CD4-positive, alpha-beta memory T cell (primary cell): ENCODE results near the gene MARCHF11. TPM values are rescaled to one million over a fixed set of nuclear protein-coding genes. Genes with fewer than 3 reads are reported as not detected.

ENCODE experiments used
- CTCF ChIA-PET: fragments of 350-600 bp; sonication (Branson Sonifier 250); formaldehyde crosslinking; loops from one replicate; lab custom pipeline; 2021; ENCODE audit warnings: inconsistent platforms; ENCODE audit not compliant: partially characterized antibody; lab: Charles Lee
- POLR2A ChIA-PET: fragments of 350-600 bp; sonication (Branson Sonifier 250); formaldehyde crosslinking; loops from one replicate; lab custom pipeline; 2021; ENCODE audit not compliant: partially characterized antibody; lab: Charles Lee
- DNase-seq, 5 donors: peaks; one replicate each; pipeline versions ENCODE4 v3.0.0 to v3.0.0-alpha.2; 2020 to 2022; ENCODE audit warnings: mixed read lengths in 1 of 5
- H3K27ac ChIP-seq: one replicate; pipeline ENCODE4 v1.7.0; 2013; ENCODE audit warnings: low read depth, low read length
- H3K27me3 ChIP-seq: 2 replicates; pipeline ENCODE4 v1.7.0; 2013; ENCODE audit warnings: mild to moderate bottlenecking, low read length, moderate library complexity; ENCODE audit not compliant: insufficient read depth
- H3K36me3 ChIP-seq: 2 replicates; pipeline ENCODE4 v1.7.0; 2013; ENCODE audit warnings: mild to moderate bottlenecking, low read length, moderate library complexity; ENCODE audit not compliant: insufficient read depth
- H3K4me1 ChIP-seq: 2 replicates; pipeline ENCODE4 v1.7.0; 2013; ENCODE audit warnings: mild to moderate bottlenecking, low read length, moderate library complexity; ENCODE audit not compliant: insufficient read depth
- H3K4me3 ChIP-seq, 2 donors: one replicate each; pipeline ENCODE4 v1.7.0; 2013; ENCODE audit warnings: low read length in 2 of 2, mild to moderate bottlenecking in 1 of 2
- H3K9me3 ChIP-seq, 2 donors: one replicate each; pipeline ENCODE4 v1.7.0; 2013; ENCODE audit warnings: low read length in 2 of 2, control low read depth in 1 of 2; ENCODE audit not compliant: control insufficient read depth in 1 of 2
- H3K27ac Mint-ChIP-seq, 7 donors: one replicate each; pipeline ENCODE4 v1.8.0; 2020 to 2021; ENCODE audit warnings: mixed read lengths in 7 of 7, mild to moderate bottlenecking in 6 of 7, inconsistent platforms in 3 of 7, moderate library complexity in 3 of 7
- H3K27me3 Mint-ChIP-seq, 2 donors: one replicate each; pipeline ENCODE4 v1.8.0; 2020 to 2021; ENCODE audit warnings: mixed read lengths in 2 of 2
- H3K36me3 Mint-ChIP-seq, 2 donors: one replicate each; pipeline ENCODE4 v1.8.0; 2020 to 2021; ENCODE audit warnings: mixed read lengths in 2 of 2, inconsistent platforms in 1 of 2, mild to moderate bottlenecking in 1 of 2
- H3K4me1 Mint-ChIP-seq, 4 donors: one replicate each; pipeline ENCODE4 v1.8.0; 2020 to 2021; ENCODE audit warnings: mixed read lengths in 4 of 4, mild to moderate bottlenecking in 1 of 4
- H3K4me3 Mint-ChIP-seq, 8 donors: one replicate each; pipeline ENCODE4 v1.8.0; 2020 to 2021; ENCODE audit warnings: mixed read lengths in 8 of 8, mild to moderate bottlenecking in 7 of 8, moderate library complexity in 6 of 8, inconsistent platforms in 3 of 8
- H3K9me3 Mint-ChIP-seq, 8 donors: one replicate each; pipeline ENCODE4 v1.8.0; 2020 to 2021; ENCODE audit warnings: mixed read lengths in 8 of 8, mild to moderate bottlenecking in 5 of 8, inconsistent platforms in 3 of 8, moderate library complexity in 1 of 8
- intact Hi-C: fragments of 100-400 bp; cut with micrococcal nuclease; formaldehyde crosslinking; loops from one replicate; pipeline ENCODE4 v1.15.1; 2023
- polyA plus RNA-seq, 2 donors: library from polyadenylated mRNA; unstranded; fragments of 300-500 nt; fragmentation: Illumina TruSeq; gene quantifications; one replicate each; pipeline ENCODE4 v1.2.3, GENCODE V29; 2021
- total RNA-seq, 2 experiments: library from RNA; stranded (reverse); gene quantifications; one replicate each; pipeline ENCODE4 v1.2.3, GENCODE V29; 2021

MARCHF11 gene
- total and polyA plus RNA-seq, 4 experiments from 2014 or later = not detected

DNA sequence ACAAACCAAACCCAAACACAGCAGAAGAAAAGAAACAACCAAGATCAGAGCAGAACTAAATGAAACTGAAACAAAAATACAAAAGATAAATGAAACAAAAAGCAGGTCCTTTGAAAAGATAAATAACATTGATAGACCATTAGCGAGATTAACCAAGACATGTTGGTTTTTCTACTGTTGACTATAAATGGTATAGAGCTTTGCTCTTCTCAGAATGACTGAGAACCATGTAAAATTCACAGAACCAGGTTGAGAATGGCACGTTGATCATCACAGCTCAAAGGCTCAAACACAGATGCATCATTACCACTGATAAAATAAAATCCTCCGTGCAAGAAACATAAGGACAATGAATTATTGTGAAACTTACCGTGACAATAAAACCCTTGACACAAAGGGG lies 105.2 kb downstream of the MARCHF11 start:
- DNase-seq = no peak
- Histone ChIP-seq H3K9me3 (no peaks in the 10 kb centered on the region), H3K27me3 (no peaks in the 10 kb centered on the region), H3K27ac (no peak overlapping the region), H3K4me3 (no peak overlapping the region), H3K36me3 (no peaks in the 10 kb centered on the region), H3K4me1 (no peaks in the 10 kb centered on the region)
- POLR2A ChIA-PET = no interaction called here
- intact Hi-C loops = no loop called here
- Mint-ChIP-seq H3K4me3 (peak overlapping the region in 1 of 8 donors; percentile 27), H3K27ac (no peak overlapping the region), H3K36me3 (no peaks in the 10 kb centered on the region), H3K27me3 (no peaks in the 10 kb centered on the region), H3K4me1 (no peaks in the 10 kb centered on the region), H3K9me3 (peaks cover 0 to 4% (median under 1%) of the 10 kb centered on the region in 8 donors)
- CTCF ChIA-PET = no interaction called here

DNA sequence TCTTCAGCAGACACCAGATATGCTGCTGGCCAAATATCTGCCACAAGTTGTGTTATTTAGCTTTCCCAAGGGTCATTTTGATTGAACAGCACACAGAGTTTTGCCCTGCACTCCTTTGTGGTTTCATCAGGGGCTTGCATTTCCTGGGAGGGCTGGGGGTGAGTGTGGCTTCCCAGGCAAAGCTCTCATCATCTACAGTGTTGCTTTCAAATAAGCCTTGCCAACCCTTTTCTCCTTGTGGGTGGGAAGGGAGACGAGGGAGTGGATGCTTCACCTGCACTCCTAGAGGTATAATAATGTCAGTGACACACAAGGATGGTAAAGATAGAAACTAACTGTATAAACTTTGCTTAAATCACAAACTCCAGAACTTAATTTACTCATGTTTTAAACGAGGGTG lies 107.0 kb downstream of the MARCHF11 start:
- DNase-seq = no peak
- Mint-ChIP-seq H3K27ac (no peak overlapping the region), H3K4me1 (no peaks in the 10 kb centered on the region), H3K36me3 (no peaks in the 10 kb centered on the region), H3K9me3 (peaks cover 0 to 8% (median 0%) of the 10 kb centered on the region in 8 donors), H3K4me3 (no peak overlapping the region), H3K27me3 (no peaks in the 10 kb centered on the region)
- no peaks in the 10 kb centered on the region for H3K9me3 ChIP-seq
- no peak overlapping the region for H3K27ac ChIP-seq
- H3K4me3 ChIP-seq = no peak overlapping the region
- intact Hi-C loops = no loop called here
- POLR2A ChIA-PET = no interaction called here
- CTCF ChIA-PET = no interaction called here
- no peaks in the 10 kb centered on the region for H3K36me3 ChIP-seq
- no peaks in the 10 kb centered on the region for H3K4me1 ChIP-seq
- no peaks in the 10 kb centered on the region for H3K27me3 ChIP-seq

DNA sequence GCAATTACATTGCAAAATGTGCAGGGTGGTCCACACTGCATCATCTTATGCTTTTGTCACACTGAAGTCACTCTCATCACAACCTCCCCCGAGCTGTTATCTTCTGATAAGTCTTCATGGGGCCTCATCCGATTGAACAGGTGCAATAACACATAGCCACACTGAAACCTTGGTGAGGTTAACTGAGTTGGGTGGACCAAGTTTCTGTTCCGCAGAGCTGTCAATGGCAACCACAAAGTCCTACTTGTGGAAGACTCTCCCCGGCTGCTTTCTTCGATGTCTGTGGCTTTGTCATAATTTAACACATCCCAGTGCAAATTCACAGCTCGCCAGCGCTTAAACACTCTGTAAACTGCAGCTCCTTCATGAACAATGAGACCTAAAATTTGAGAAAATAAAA lies 112.2 kb downstream of the MARCHF11 start:
- Histone ChIP-seq H3K27ac (no peak overlapping the region), H3K4me1 (no peaks in the 10 kb centered on the region), H3K36me3 (no peaks in the 10 kb centered on the region), H3K4me3 (no peak overlapping the region), H3K27me3 (no peaks in the 10 kb centered on the region), H3K9me3 (no peaks in the 10 kb centered on the region)
- DNase-seq = no peak
- ChIA-PET CTCF (no interaction called here), POLR2A (no interaction called here)
- Mint-ChIP-seq H3K4me3 (no peak overlapping the region), H3K27me3 (no peaks in the 10 kb centered on the region), H3K9me3 (peaks cover 0 to 6% (median 0%) of the 10 kb centered on the region in 8 donors), H3K27ac (no peak overlapping the region), H3K36me3 (no peaks in the 10 kb centered on the region), H3K4me1 (no peaks in the 10 kb centered on the region)
- intact Hi-C loops = no loop called here

DNA sequence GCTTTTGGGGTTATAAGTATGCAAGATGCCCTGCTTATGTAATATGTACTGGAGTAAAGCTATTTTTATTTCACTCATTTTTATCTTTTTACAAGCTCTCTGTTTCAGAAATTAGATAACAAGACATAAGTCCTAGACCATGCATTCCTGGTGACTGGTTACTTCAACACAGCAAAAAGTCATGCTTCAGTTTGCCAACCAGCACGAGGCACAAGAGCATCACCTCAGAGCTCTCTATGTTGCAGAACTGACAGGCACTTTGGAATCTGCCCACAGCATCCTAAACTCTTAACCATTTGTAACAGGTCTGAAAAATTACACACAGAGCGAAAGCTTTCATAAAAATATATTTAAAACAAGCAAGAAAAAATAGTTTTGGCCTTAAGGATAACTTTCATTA lies 112.8 kb downstream of the MARCHF11 start:
- no peak overlapping the region for H3K27ac Mint-ChIP-seq
- ChIA-PET POLR2A (no interaction called here), CTCF (no interaction called here)
- H3K27me3 Mint-ChIP-seq = no peaks in the 10 kb centered on the region
- no peaks in the 10 kb centered on the region for H3K36me3 Mint-ChIP-seq
- intact Hi-C loops = no loop called here
- no peaks in the 10 kb centered on the region for H3K4me1 Mint-ChIP-seq
- DNase-seq = no peak
- H3K4me1 ChIP-seq = no peaks in the 10 kb centered on the region
- no peaks in the 10 kb centered on the region for H3K9me3 ChIP-seq
- no peaks in the 10 kb centered on the region for H3K36me3 ChIP-seq
- no peak overlapping the region for H3K4me3 Mint-ChIP-seq
- H3K27me3 ChIP-seq = no peaks in the 10 kb centered on the region
- H3K4me3 ChIP-seq = no peak overlapping the region
- peaks cover 0 to 5% (median 0%) of the 10 kb centered on the region in 8 donors for H3K9me3 Mint-ChIP-seq
- no peak overlapping the region for H3K27ac ChIP-seq

DNA sequence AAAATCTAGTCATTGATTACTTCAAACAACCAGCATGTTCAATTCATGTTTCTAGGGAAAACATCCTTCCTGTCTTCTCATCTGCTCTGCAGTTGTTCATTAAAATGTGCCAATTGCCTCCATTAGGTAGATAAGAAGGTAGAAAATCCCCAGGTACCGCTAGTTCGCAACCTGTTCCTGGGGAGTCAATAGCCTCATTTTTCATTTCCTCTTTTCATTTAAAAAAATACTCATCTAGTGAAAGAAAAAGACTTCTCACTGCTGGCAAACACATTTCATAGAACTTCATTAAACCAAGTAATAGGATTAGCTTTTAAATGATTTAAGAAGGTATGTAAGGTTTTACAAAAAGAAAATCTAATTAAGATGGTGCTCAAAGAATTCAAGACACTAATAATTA lies 113.3 kb downstream of the MARCHF11 start:
- H3K27ac ChIP-seq = no peak overlapping the region
- DNase-seq = no peak
- no peak overlapping the region for H3K4me3 Mint-ChIP-seq
- H3K4me1 Mint-ChIP-seq = no peaks in the 10 kb centered on the region
- no peaks in the 10 kb centered on the region for H3K27me3 Mint-ChIP-seq
- H3K27ac Mint-ChIP-seq = no peak overlapping the region
- ChIA-PET POLR2A (no interaction called here), CTCF (no interaction called here)
- no peak overlapping the region for H3K4me3 ChIP-seq
- H3K36me3 Mint-ChIP-seq = no peaks in the 10 kb centered on the region
- intact Hi-C loops = no loop called here
- no peaks in the 10 kb centered on the region for H3K36me3 ChIP-seq
- H3K9me3 Mint-ChIP-seq = peaks cover 0 to 5% (median 0%) of the 10 kb centered on the region in 8 donors
- no peaks in the 10 kb centered on the region for H3K9me3 ChIP-seq
- H3K27me3 ChIP-seq = no peaks in the 10 kb centered on the region
- H3K4me1 ChIP-seq = no peaks in the 10 kb centered on the region

DNA sequence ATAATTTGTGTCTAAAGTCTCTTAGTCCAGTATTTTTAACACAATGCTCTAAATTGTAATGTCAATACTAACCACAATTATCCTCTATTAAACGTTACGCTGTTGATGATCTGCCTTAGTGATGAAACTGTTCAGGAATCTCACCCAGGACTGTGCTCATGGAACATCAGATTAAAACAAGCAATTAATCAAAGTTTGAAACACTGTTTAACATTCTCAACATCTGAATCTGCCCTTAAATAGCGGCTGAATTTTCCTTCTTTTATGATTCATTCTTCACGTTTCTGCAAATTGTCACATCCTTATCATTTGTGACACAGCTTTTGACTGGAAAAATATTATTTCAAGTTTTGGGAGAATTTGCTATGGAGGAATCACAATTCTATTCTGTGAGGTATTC lies 113.8 kb downstream of the MARCHF11 start:
- Histone ChIP-seq H3K4me3 (no peak overlapping the region), H3K27ac (no peak overlapping the region), H3K4me1 (no peaks in the 10 kb centered on the region), H3K27me3 (no peaks in the 10 kb centered on the region), H3K9me3 (no peaks in the 10 kb centered on the region), H3K36me3 (no peaks in the 10 kb centered on the region)
- POLR2A ChIA-PET = no interaction called here
- H3K27ac Mint-ChIP-seq = no peak overlapping the region
- H3K36me3 Mint-ChIP-seq = no peaks in the 10 kb centered on the region
- H3K4me3 Mint-ChIP-seq = no peak overlapping the region
- no peak for DNase-seq
- CTCF ChIA-PET = no interaction called here
- H3K27me3 Mint-ChIP-seq = no peaks in the 10 kb centered on the region
- no peaks in the 10 kb centered on the region for H3K4me1 Mint-ChIP-seq
- H3K9me3 Mint-ChIP-seq = peaks cover 0 to 7% (median 1%) of the 10 kb centered on the region in 8 donors
- intact Hi-C loops = no loop called here

DNA sequence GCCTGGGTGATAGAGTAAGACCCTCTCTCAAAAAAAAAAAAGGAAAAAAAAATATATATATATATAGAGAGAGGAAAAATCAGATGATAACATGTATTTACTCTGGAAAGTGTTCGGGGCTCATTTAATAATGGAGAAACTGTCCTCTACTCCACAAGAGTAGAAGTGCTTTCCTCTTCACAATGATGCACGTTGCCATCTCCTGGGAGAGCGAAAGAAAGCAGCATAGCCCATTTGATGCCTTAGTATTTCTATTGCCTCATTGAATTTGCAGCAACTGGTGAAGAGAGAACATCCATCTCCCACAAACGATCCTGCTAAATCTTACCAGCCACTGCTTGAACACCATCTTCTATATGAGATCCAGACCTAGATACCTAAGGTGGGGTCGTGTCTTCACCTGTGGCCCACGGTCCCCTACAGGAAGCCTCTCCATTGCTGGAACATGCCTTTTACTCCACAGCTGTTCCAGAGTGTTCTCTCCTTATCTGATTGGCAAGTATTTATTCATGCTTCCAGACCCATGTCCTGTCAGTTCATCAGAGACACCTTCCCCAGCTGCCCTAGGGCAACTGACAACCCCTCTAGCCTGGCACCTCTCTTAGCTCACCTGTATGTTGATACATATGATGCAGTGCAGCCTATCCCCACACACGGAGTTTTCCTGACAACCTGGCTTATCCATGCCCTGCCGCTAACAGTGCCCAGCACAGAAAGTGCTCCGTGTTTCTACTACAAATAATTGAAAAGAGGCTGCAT lies 115.3 kb downstream of the MARCHF11 start:
- Histone ChIP-seq H3K27me3 (no peaks in the 10 kb centered on the region), H3K9me3 (no peaks in the 10 kb centered on the region), H3K36me3 (no peaks in the 10 kb centered on the region), H3K4me3 (no peak overlapping the region), H3K4me1 (no peaks in the 10 kb centered on the region), H3K27ac (no peak overlapping the region)
- H3K4me1 Mint-ChIP-seq = no peaks in the 10 kb centered on the region
- H3K9me3 Mint-ChIP-seq = peaks cover 0 to 8% (median 4%) of the 10 kb centered on the region in 8 donors
- no peaks in the 10 kb centered on the region for H3K36me3 Mint-ChIP-seq
- no peaks in the 10 kb centered on the region for H3K27me3 Mint-ChIP-seq
- ChIA-PET POLR2A (no interaction called here), CTCF (no interaction called here)
- DNase-seq = no peak
- intact Hi-C loops = no loop called here
- no peak overlapping the region for H3K4me3 Mint-ChIP-seq
- H3K27ac Mint-ChIP-seq = no peak overlapping the region
